Psoas muscle (tissue), 8 donors: ENCODE measurements around the gene PEG3. TPM values are rescaled to one million over a fixed set of nuclear protein-coding genes. Genes with fewer than 3 reads are reported as not detected.
"Not testable (repeated sequence)": the region's sequence is repeated elsewhere in the genome, so short reads cannot be mapped to it uniquely, and the experiment has no call there.

ENCODE experiments used
- ATAC-seq, 4 donors: fragments of 200-7000 bp; cut with Tn5 transposase; one replicate each; pipeline ENCODE4 v1.9.1; 2020; ENCODE audit warnings: moderate library complexity in 3 of 4, mild to moderate bottlenecking in 2 of 4
- DNase-seq, 2 donors: peaks; one replicate each; pipeline ENCODE4 v3.0.0-alpha.2; 2020
- H3K27ac ChIP-seq: fragments of 200-600 bp; one replicate; pipeline ENCODE4 v1.8.0; 2022
- H3K27me3 ChIP-seq, 3 donors: fragments of 200-600 bp in 1 of 3; one replicate each; pipeline versions ENCODE4 v1.6.1 to v1.8.0; 2013 to 2022; ENCODE audit warnings: low read length in 2 of 3, mild to moderate bottlenecking in 2 of 3, moderate library complexity in 1 of 3; ENCODE audit not compliant: insufficient read depth in 3 of 3
- H3K36me3 ChIP-seq, 2 donors: fragments of 200-600 bp in 1 of 2; one replicate each; pipeline versions ENCODE4 v1.6.1 to v1.8.0; 2013 to 2022; ENCODE audit warnings: low read depth in 1 of 2, mild to moderate bottlenecking in 1 of 2, moderate library complexity in 1 of 2; ENCODE audit not compliant: insufficient read depth in 1 of 2
- H3K4me1 ChIP-seq: fragments of 200-600 bp; one replicate; pipeline ENCODE4 v1.8.0; 2022
- H3K4me3 ChIP-seq: fragments of 200-600 bp; one replicate; pipeline ENCODE4 v1.8.0; 2022; ENCODE audit warnings: mild to moderate bottlenecking
- H3K9me3 ChIP-seq: fragments of 200-600 bp; one replicate; pipeline ENCODE4 v1.8.0; 2022
- CTCF ChIP-seq: fragments of 200-600 bp; IDR thresholded peaks from one replicate; pipeline ENCODE4 v1.8.0; 2022; ENCODE audit warnings: antibody characterized with exemption
- WGBS, 3 donors: extraction: QIAGEN DNeasy Blood & Tissue Kit; methylation state at CpG; one replicate each; pipeline versions ENCODE4 v1.1.6 to v1.1.7; 2013; 5-methylcytosine and 5-hydroxymethylcytosine counted together
- intact Hi-C, 2 donors: fragments of 100-400 bp; cut with DNase I; formaldehyde crosslinking; loops; one replicate each; pipeline versions ENCODE4 v1.11.0 to v1.14.2; 2022
- polyA plus RNA-seq, 3 donors: library from polyadenylated mRNA; stranded (reverse); fragments of 200-250 nt; gene quantifications; one replicate each; pipeline ENCODE4 v1.2.3, GENCODE V29; 2013
- total RNA-seq, 4 donors: library from RNA; stranded (reverse); fragmentation: NEBNext Ultra II Directional in 2 of 4; extraction: Animal tissue kit (Norgen Biotek cat#: 25700) in 2 of 4; gene quantifications; one replicate each; pipeline versions ENCODE4 v1.2.1 to v1.2.4, GENCODE V29; 2021 to 2023
- donor health status: healthy with polysubstance abuse.
- donor health status: DM: no; HTN: no; CAD: no; lungs with moderate emphysema.
- donor health status: Bipolar disorder and iron deficiency.
- donor health status: healthy.
- donor health status: DM: yes; HTN: yes; CAD: no.
- donor health status: DM: no; HTN: no; CAD: no.
- donor health status: DM: no; HTN: no; CAD: no.
- donor health status: DM: yes; HTN: yes; CAD: no.

The PEG3 gene
- total and polyA plus RNA-seq, 7 donors = 0.08 to 2.7 (median 0.97) TPM

- WGBS, 3 donors = 82 to 86% (median 83%) methylated on average over 1 of the region's 1 CpG
- no peak for DNase-seq
- Histone ChIP-seq H3K27me3 (no peaks in the 10 kb centered on the region), H3K27ac (no peak overlapping the region), H3K4me3 (no peak overlapping the region), H3K4me1 (no peaks in the 10 kb centered on the region), H3K36me3 (no peaks in the 10 kb centered on the region), H3K9me3 (peaks cover 1% of the 10 kb centered on the region)
- intact Hi-C loops = no loop called here
- TF ChIP-seq CTCF = no peak
- no peak for ATAC-seq
These were observed 27.9 kb upstream of the PEG3 start for GRCh38 chr19:56868446-56868845.

- no peak for TF ChIP-seq CTCF
- intact Hi-C loops = no loop called here
- Histone ChIP-seq H3K4me1 (no peaks in the 10 kb centered on the region), H3K27ac (no peak overlapping the region), H3K36me3 (no peaks in the 10 kb centered on the region), H3K4me3 (no peak overlapping the region), H3K27me3 (no peaks in the 10 kb centered on the region), H3K9me3 (peaks cover 3% of the 10 kb centered on the region)
- WGBS, 3 donors = 8 to 29% (median 12%) methylated on average over 2 of the region's 2 CpGs
- no peak for DNase-seq
- no peak for ATAC-seq
These were observed 26.0 kb upstream of the PEG3 start for GRCh38 chr19:56866538-56866937.

- intact Hi-C loops = no loop called here
- DNase-seq (no peak), ATAC-seq (no peak)
- Histone ChIP-seq H3K27ac (no peak overlapping the region), H3K36me3 (no peaks in the 10 kb centered on the region), H3K4me3 (no peak overlapping the region), H3K9me3 (peaks cover 3% of the 10 kb centered on the region), H3K4me1 (no peaks in the 10 kb centered on the region), H3K27me3 (no peaks in the 10 kb centered on the region)
- 75 to 81% (median 76%) methylated on average over 46 to 50 of the region's 50 CpGs for WGBS, 3 donors
- TF ChIP-seq CTCF = no peak
These were observed 24.1 kb upstream of the PEG3 start for GRCh38 chr19:56864443-56865125.

GRCh38 chr19:56862741-56863140 is 22.2 kb upstream of the PEG3 start:
- no peaks in the 10 kb centered on the region for H3K36me3 ChIP-seq
- no peaks in the 10 kb centered on the region for H3K4me1 ChIP-seq
- no peaks in the 10 kb centered on the region for H3K27me3 ChIP-seq
- no peak overlapping the region for H3K4me3 ChIP-seq
- ATAC-seq (no peak), DNase-seq (no peak)
- 47 to 60% (median 47%) methylated on average over 4 of the region's 4 CpGs for WGBS, 3 donors
- no peak for TF ChIP-seq CTCF
- intact Hi-C loops = no loop called here
- peaks cover 3% of the 10 kb centered on the region for H3K9me3 ChIP-seq
- no peak overlapping the region for H3K27ac ChIP-seq

GRCh38 chr19:56860409-56860808 is 19.9 kb upstream of the PEG3 start:
- H3K4me3 ChIP-seq, intact Hi-C loops, H3K27me3 ChIP-seq, H3K36me3 ChIP-seq, H3K4me1 ChIP-seq, ATAC-seq, H3K9me3 ChIP-seq, DNase-seq, H3K27ac ChIP-seq: not testable (repeated sequence)
- WGBS, 3 donors = 90 to 95% (median 94%) methylated on average over 9 to 10 of the region's 10 CpGs
